ENCODE data around the gene SHTN1. TPM values are rescaled to one million over a fixed set of nuclear protein-coding genes. Genes with fewer than 3 reads are reported as not detected.

SHTN1 gene
- total and polyA plus RNA-seq, 2 of the 4 experiments (the other 2 are of a cell fraction), result 0.54 to 2.3 TPM

DNA sequence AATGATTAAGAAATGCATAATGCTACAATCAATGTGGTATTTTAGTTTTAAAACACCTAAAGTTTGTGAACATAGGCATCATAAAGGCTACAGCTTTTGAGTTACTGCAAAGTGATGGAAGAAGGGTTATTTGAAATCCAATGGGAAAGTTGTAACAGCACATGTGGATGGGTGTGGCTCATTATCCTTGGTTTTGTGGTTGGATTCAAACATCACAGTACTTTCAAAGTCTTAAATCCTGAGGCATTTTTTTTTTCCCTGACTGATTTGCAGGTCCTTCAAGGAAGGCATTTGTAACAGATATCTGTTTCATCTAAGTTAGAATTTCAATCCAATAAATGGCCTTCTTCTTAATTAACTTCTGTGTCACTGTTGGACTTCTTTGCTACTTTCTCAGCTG, 9.8 kb upstream of the SHTN1 start:
- Histone ChIP-seq H3K9ac (ENCODE audit: low read depth, low read length) (no peak overlapping the region), H3K4ac (ENCODE audit: low read depth, low read length) (no peak overlapping the region), H3K9me1 (ENCODE audit: insufficient read depth, low read length) (no peaks in the 10 kb centered on the region), H4K8ac (ENCODE audit: low read depth in 2 of 2, low read length in 2 of 2) (no peak overlapping the region), H3K4me3 (ENCODE audit: insufficient read depth, low read depth, low read length) (no peak overlapping the region), H2BK120ac (ENCODE audit: low read depth, low read length) (no peak overlapping the region), H3K27me3 (ENCODE audit: control insufficient read depth, insufficient read depth, low read length) (no peaks in the 10 kb centered on the region), H2AK9ac (replicated peaks; ENCODE audit: low read depth, low read length, poor library complexity) (no peak overlapping the region), H2BK20ac (ENCODE audit: low read depth, low read length) (no peak overlapping the region), H3K4me2 (ENCODE audit: low read depth, low read length) (no peak overlapping the region), H3K4me1 (ENCODE audit: control insufficient read depth, insufficient read depth, low read length) (no peaks in the 10 kb centered on the region), H3K27ac (ENCODE audit: insufficient read depth, low read length) (no peak overlapping the region), H2BK15ac (ENCODE audit: low read depth, low read length) (no peak overlapping the region), H4K91ac (ENCODE audit: insufficient read depth, low read depth, low read length) (no peak overlapping the region), H3K23ac (ENCODE audit: low read depth, low read length) (no peak overlapping the region), H3K79me1 (ENCODE audit: low read depth in 1 of 2, low read length in 2 of 2) (no peaks in the 10 kb centered on the region), H3K56ac (ENCODE audit: extremely low read depth, insufficient read depth, low read length) (no peak overlapping the region), H3K14ac (replicated peaks; ENCODE audit: low read depth, low read length) (no peak overlapping the region), H3K18ac (ENCODE audit: low read depth, low read length) (no peak overlapping the region), H2AK5ac (ENCODE audit: low read depth, low read length) (no peak overlapping the region), H4K20me1 (ENCODE audit: insufficient read depth, low read length) (no peaks in the 10 kb centered on the region), H3K36me3 (ENCODE audit: control insufficient read depth, insufficient read depth, low read length) (no peaks in the 10 kb centered on the region), H4K5ac (ENCODE audit: low read depth, low read length) (no peak overlapping the region), H2AFZ (replicated peaks; ENCODE audit: low read length, poor library complexity) (no peak overlapping the region), H2BK5ac (ENCODE audit: low read depth, low read length, poor library complexity, severe bottlenecking) (no peak overlapping the region), H3K9me3 (ENCODE audit: control insufficient read depth, insufficient read depth, low read length) (no peaks in the 10 kb centered on the region)
- no peak for TF ChIP-seq MAZ (IDR thresholded peaks at IDR 0.05; ENCODE audit: borderline replicate concordance, low read depth, low read length)
- no peak for TF ChIP-seq RFX5 (IDR thresholded peaks at IDR 0.05; ENCODE audit: low read depth, low read length)
- TF ChIP-seq MXI1 (IDR thresholded peaks at IDR 0.05; ENCODE audit: borderline replicate concordance, low read depth, low read length), result no peak
- no peak for TF ChIP-seq CTCF (conservative IDR thresholded peaks at IDR 0.05; ENCODE audit: low read depth, low read length)
- no peak for TF ChIP-seq SMC3 (IDR thresholded peaks at IDR 0.05; ENCODE audit: low read depth, low read length)
- TF ChIP-seq NFE2L2 (IDR thresholded peaks at IDR 0.05; ENCODE audit: low read depth, low read length), result no peak
- no peak for TF ChIP-seq CEBPB (IDR thresholded peaks at IDR 0.05; ENCODE audit: low read depth, low read length)
- no peak for TF ChIP-seq RCOR1 (IDR thresholded peaks at IDR 0.05; ENCODE audit: insufficient replicate concordance, low read length)
- no peak for TF ChIP-seq CHD1 (IDR thresholded peaks at IDR 0.05; ENCODE audit: low read depth, low read length)
- no peak for TF ChIP-seq BHLHE40 (IDR thresholded peaks at IDR 0.05; ENCODE audit: low read depth, low read length)
- TF ChIP-seq, protein P1, sequence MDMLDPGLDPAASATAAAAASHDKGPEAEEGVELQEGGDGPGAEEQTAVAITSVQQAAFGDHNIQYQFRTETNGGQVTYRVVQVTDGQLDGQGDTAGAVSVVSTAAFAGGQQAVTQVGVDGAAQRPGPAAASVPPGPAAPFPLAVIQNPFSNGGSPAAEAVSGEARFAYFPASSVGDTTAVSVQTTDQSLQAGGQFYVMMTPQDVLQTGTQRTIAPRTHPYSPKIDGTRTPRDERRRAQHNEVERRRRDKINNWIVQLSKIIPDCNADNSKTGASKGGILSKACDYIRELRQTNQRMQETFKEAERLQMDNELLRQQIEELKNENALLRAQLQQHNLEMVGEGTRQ (IDR thresholded peaks at IDR 0.05; ENCODE audit: low read depth, low read length), result no peak
- TF ChIP-seq, protein P2, sequence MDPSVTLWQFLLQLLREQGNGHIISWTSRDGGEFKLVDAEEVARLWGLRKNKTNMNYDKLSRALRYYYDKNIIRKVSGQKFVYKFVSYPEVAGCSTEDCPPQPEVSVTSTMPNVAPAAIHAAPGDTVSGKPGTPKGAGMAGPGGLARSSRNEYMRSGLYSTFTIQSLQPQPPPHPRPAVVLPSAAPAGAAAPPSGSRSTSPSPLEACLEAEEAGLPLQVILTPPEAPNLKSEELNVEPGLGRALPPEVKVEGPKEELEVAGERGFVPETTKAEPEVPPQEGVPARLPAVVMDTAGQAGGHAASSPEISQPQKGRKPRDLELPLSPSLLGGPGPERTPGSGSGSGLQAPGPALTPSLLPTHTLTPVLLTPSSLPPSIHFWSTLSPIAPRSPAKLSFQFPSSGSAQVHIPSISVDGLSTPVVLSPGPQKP (IDR thresholded peaks at IDR 0.05; ENCODE audit: borderline replicate concordance, low read depth, low read length), result no peak
- no peak for TF ChIP-seq FOS (IDR thresholded peaks at IDR 0.05; ENCODE audit: low read depth, low read length)
- no peak for TF ChIP-seq MAFK (IDR thresholded peaks at IDR 0.05; ENCODE audit: low read depth, low read length)
- DNase-seq (no peak), ATAC-seq (ENCODE audit: low read depth) (no peak)
- in situ Hi-C loops (cut with MboI; ENCODE audit: low sequenced_read_pairs) (no loop called here), intact Hi-C loops (cut with micrococcal nuclease) (no loop called here), dilution Hi-C loops (cut with HindIII; ENCODE audit: low sequenced_read_pairs, unreplicated experiment) (no loop called here)
- ChIA-PET CTCF (interaction anchor here (1.4 kb wide), 1 partner anchor 218 kb away, joined by 3 read pairs; no protein-coding TSS in a partner anchor), POLR2A (ENCODE audit: unreplicated experiment) (interaction anchor here (0.5 kb wide), 1 partner anchor 131 kb away, joined by 3 read pairs; no protein-coding TSS in a partner anchor)
- BruUV-seq (replicated peaks), result no TSS peak
